Measurements from ENCODE around the gene THBS1.

Gene THBS1

GRCh38 chr15:39580117-39580484 is 778 bp upstream of the THBS1 start:
- H3K4me3 ChIP-seq, result peak overlapping the region; percentile 46
- DNase-seq (ENCODE audit: low spot score in 2 of 2), result peak; percentile 70 to 94
- no peaks in the 10 kb centered on the region for H3K9me3 ChIP-seq
- in situ Hi-C loops (cut with MboI; ENCODE audit: low sequenced_read_pairs), result loop anchor here (25.0 kb wide), 1 partner anchor 418 kb away; no protein-coding TSS in a partner anchor
- peaks cover 2% of the 10 kb centered on the region for H3K36me3 ChIP-seq (replicated peaks)
- peaks cover 4% of the 10 kb centered on the region; the same call in 1 of the 2 replicates for H3K4me1 ChIP-seq
- peaks cover 3% of the 10 kb centered on the region for H3K27me3 ChIP-seq (ENCODE audit: low read depth)

DNA sequence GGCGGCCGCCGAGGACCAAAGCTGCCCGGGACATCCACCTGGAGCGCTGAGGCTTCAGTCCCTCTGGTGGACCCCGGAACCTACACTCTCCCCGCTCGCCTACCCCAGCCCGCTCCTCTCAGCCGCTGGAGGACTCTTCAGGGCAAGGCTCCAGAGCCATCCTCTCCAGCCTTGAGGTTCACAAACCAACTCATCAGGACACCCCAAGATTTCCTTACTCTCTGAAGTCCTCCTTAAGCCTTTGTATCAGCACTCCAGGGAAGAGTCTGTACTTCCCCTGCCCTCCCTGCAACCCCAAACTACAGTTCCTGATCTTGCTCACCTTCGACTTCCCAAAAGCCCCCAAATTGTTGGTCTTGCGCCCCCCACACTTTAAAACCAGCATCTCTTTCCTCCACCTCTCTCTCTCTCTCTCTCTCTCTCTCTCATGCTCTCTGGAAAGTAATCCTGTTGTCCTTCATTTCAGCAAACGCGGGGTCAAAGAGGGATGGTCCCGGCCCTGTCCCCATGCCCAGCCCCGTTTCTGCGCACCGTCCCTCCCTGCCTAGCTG is 438 bp downstream of the THBS1 start:
- peaks cover 4% of the 10 kb centered on the region; the same call in 1 of the 2 replicates for H3K4me1 ChIP-seq
- in situ Hi-C loops (cut with MboI; ENCODE audit: low sequenced_read_pairs), result loop anchor here (25.0 kb wide), 1 partner anchor 419 kb away; no protein-coding TSS in a partner anchor
- peaks cover 10% of the 10 kb centered on the region for H3K36me3 ChIP-seq (replicated peaks)
- H3K9me3 ChIP-seq, result no peaks in the 10 kb centered on the region
- H3K4me3 ChIP-seq, result peak overlapping the region; percentile 46
- peaks cover 3% of the 10 kb centered on the region for H3K27me3 ChIP-seq (ENCODE audit: low read depth)
- no peak for DNase-seq (ENCODE audit: low spot score in 2 of 2)

DNA sequence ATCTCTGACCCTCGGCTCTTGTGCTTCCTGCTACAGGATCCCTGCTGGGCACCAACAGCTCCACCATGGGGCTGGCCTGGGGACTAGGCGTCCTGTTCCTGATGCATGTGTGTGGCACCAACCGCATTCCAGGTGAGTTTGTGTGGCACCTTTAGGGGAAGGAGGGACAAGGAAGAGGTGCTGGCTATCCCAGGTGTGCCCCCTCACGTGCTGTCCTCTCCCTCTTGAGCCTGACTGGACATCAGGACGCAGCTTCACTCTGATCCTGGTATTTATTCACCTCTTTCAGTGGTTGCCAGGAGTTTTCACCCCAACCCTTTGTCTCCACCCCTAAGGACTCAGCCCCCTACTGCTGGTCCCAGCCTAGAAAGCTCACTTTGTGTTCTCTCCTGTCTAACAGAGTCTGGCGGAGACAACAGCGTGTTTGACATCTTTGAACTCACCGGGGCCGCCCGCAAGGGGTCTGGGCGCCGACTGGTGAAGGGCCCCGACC is 960 bp downstream of the THBS1 start:
- H3K36me3 ChIP-seq (replicated peaks), result peaks cover 13% of the 10 kb centered on the region
- peak in 1 of 2 experiments; percentile 42 for DNase-seq (ENCODE audit: low spot score in 2 of 2)
- in situ Hi-C loops (cut with MboI; ENCODE audit: low sequenced_read_pairs), result loop anchor here (25.0 kb wide), 1 partner anchor 420 kb away; no protein-coding TSS in a partner anchor
- no peaks in the 10 kb centered on the region for H3K9me3 ChIP-seq
- peaks cover under 1% of the 10 kb centered on the region for H3K27me3 ChIP-seq (ENCODE audit: low read depth)
- H3K4me1 ChIP-seq, result peaks cover 4% of the 10 kb centered on the region; the same call in 1 of the 2 replicates
- peak overlapping the region; percentile 46 for H3K4me3 ChIP-seq

DNA sequence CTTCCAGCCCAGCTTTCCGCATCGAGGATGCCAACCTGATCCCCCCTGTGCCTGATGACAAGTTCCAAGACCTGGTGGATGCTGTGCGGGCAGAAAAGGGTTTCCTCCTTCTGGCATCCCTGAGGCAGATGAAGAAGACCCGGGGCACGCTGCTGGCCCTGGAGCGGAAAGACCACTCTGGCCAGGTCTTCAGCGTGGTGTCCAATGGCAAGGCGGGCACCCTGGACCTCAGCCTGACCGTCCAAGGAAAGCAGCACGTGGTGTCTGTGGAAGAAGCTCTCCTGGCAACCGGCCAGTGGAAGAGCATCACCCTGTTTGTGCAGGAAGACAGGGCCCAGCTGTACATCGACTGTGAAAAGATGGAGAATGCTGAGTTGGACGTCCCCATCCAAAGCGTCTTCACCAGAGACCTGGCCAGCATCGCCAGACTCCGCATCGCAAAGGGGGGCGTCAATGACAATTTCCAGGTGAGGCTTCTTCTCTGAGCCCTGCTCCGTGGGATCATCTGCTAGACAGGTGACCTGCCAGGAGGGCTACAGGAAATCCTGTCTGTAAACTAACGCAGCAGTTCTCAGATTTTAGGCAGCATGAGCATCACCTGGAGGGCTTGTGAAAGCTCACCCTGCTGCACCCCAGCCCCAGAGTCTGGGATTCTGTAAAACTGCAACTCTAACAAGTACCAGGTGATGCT is 1.6 kb downstream of the THBS1 start:
- no peak for DNase-seq (ENCODE audit: low spot score in 2 of 2)
- Histone ChIP-seq H3K4me1 (peaks cover 4% of the 10 kb centered on the region; the same call in 1 of the 2 replicates), H3K27me3 (ENCODE audit: low read depth) (no peaks in the 10 kb centered on the region; the same call in 1 of the 2 replicates), H3K36me3 (replicated peaks) (peaks cover 19% of the 10 kb centered on the region), H3K4me3 (no peak overlapping the region), H3K9me3 (no peaks in the 10 kb centered on the region)
- in situ Hi-C loops (cut with MboI; ENCODE audit: low sequenced_read_pairs), result loop anchor here (25.0 kb wide), 1 partner anchor 420 kb away; no protein-coding TSS in a partner anchor

GRCh38 chr15:39582977-39583595 is 2.2 kb downstream of the THBS1 start:
- Histone ChIP-seq H3K9me3 (no peaks in the 10 kb centered on the region), H3K4me1 (peaks cover 4% of the 10 kb centered on the region; the same call in 1 of the 2 replicates), H3K36me3 (replicated peaks) (peaks cover 26% of the 10 kb centered on the region), H3K27me3 (ENCODE audit: low read depth) (no peaks in the 10 kb centered on the region; the same call in 1 of the 2 replicates), H3K4me3 (no peak overlapping the region)
- DNase-seq (ENCODE audit: low spot score in 2 of 2), result no peak
- in situ Hi-C loops (cut with MboI; ENCODE audit: low sequenced_read_pairs), result loop anchor here (25.0 kb wide), 1 partner anchor 421 kb away; no protein-coding TSS in a partner anchor

GRCh38 chr15:39583596-39584265 is 2.9 kb downstream of the THBS1 start:
- in situ Hi-C loops (cut with MboI; ENCODE audit: low sequenced_read_pairs), result loop anchor here (25.0 kb wide), 1 partner anchor 421 kb away; no protein-coding TSS in a partner anchor
- peak in 1 of 2 experiments; percentile 53 for DNase-seq (ENCODE audit: low spot score in 2 of 2)
- no peak overlapping the region for H3K4me3 ChIP-seq
- H3K36me3 ChIP-seq (replicated peaks), result peaks cover 26% of the 10 kb centered on the region
- no peaks in the 10 kb centered on the region for H3K27me3 ChIP-seq (ENCODE audit: low read depth)
- no peaks in the 10 kb centered on the region for H3K9me3 ChIP-seq
- H3K4me1 ChIP-seq, result peaks cover 4% of the 10 kb centered on the region; the same call in 1 of the 2 replicates

- Histone ChIP-seq H3K9me3 (no peaks in the 10 kb centered on the region), H3K36me3 (replicated peaks) (peaks cover 26% of the 10 kb centered on the region), H3K4me1 (peaks cover 4% of the 10 kb centered on the region; the same call in 1 of the 2 replicates), H3K27me3 (ENCODE audit: low read depth) (no peaks in the 10 kb centered on the region), H3K4me3 (no peak overlapping the region)
- in situ Hi-C loops (cut with MboI; ENCODE audit: low sequenced_read_pairs), result loop anchor here (25.0 kb wide), 1 partner anchor 422 kb away; no protein-coding TSS in a partner anchor
- DNase-seq (ENCODE audit: low spot score in 2 of 2), result no peak
Observed at GRCh38 chr15:39584266-39584659, 3.4 kb downstream of the THBS1 start.

DNA sequence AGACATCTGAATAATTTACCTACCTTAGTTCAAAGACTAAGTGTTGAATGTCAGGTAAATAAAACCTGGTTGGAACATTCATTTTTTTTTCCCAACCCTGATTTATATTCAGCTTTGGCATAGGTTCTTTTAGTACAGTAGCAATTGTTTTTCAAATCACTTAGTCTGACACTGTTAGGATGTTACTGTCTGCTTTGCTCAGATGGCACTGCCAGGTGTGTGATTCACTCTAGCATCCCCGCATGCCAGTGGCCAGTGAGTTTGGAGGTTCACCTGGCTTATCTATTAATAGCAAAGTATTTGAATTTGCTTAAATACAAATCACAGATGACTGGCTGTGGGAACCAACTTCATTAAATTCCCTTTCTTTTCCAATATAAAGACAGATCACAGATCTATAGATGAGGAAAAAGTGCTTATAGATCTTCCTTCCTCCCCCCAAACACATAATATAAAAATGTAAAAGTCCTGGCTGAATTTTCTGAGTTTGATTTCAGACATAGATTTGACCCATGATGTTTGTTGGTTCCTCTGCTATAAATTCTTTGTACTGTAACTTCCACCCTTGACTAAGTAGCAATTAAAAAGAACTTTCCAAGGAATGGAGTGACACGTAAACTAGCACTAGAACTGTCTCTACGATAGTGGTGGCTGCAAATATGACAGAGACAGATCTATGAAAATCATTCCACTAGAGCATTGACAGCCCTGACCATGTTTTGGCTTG is 3.9 kb downstream of the THBS1 start:
- H3K9me3 ChIP-seq, result no peaks in the 10 kb centered on the region
- in situ Hi-C loops (cut with MboI; ENCODE audit: low sequenced_read_pairs), result loop anchor here (25.0 kb wide), 1 partner anchor 423 kb away; no protein-coding TSS in a partner anchor
- H3K4me3 ChIP-seq, result no peak overlapping the region
- H3K36me3 ChIP-seq (replicated peaks), result peaks cover 26% of the 10 kb centered on the region
- H3K27me3 ChIP-seq (ENCODE audit: low read depth), result no peaks in the 10 kb centered on the region
- no peak for DNase-seq (ENCODE audit: low spot score in 2 of 2)
- H3K4me1 ChIP-seq, result peaks cover 4% of the 10 kb centered on the region; the same call in 1 of the 2 replicates

DNA sequence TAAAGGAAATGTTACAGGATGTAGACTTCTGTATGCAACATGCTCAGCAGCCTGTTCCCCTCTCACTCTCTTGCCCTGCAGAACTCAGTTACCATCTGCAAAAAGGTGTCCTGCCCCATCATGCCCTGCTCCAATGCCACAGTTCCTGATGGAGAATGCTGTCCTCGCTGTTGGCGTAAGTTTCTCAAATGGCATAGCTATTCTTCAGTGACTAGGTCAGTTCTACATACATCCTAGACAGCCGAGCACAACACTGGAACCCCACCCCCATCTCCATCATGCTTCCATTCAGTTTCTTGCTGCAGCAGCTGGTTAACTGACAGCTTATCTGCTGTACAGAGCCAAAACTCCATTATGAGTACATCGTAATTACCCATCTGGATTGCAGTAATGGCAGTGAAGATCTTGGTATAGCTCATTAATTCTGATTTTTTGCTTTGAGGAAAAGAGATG is 4.5 kb downstream of the THBS1 start:
- Histone ChIP-seq H3K4me3 (no peak overlapping the region), H3K4me1 (peaks cover 4% of the 10 kb centered on the region; the same call in 1 of the 2 replicates), H3K36me3 (replicated peaks) (peaks cover 26% of the 10 kb centered on the region), H3K9me3 (no peaks in the 10 kb centered on the region), H3K27me3 (ENCODE audit: low read depth) (no peaks in the 10 kb centered on the region)
- no peak for DNase-seq (ENCODE audit: low spot score in 2 of 2)
- in situ Hi-C loops (cut with MboI; ENCODE audit: low sequenced_read_pairs), result loop anchor here (25.0 kb wide), 1 partner anchor 423 kb away; no protein-coding TSS in a partner anchor

- peaks cover 4% of the 10 kb centered on the region; the same call in 1 of the 2 replicates for H3K4me1 ChIP-seq
- no peaks in the 10 kb centered on the region for H3K9me3 ChIP-seq
- peaks cover 29% of the 10 kb centered on the region for H3K36me3 ChIP-seq (replicated peaks)
- in situ Hi-C loops (cut with MboI; ENCODE audit: low sequenced_read_pairs), result loop anchor here (25.0 kb wide), 1 partner anchor 424 kb away; no protein-coding TSS in a partner anchor
- no peaks in the 10 kb centered on the region for H3K27me3 ChIP-seq (ENCODE audit: low read depth)
- no peak overlapping the region for H3K4me3 ChIP-seq
- DNase-seq (ENCODE audit: low spot score in 2 of 2), result no peak
Observed at GRCh38 chr15:39585871-39586301, 5.0 kb downstream of the THBS1 start.

GRCh38 chr15:39586387-39587095 is 5.7 kb downstream of the THBS1 start:
- in situ Hi-C loops (cut with MboI; ENCODE audit: low sequenced_read_pairs), result loop anchor here (25.0 kb wide), 1 partner anchor 424 kb away; no protein-coding TSS in a partner anchor
- Histone ChIP-seq H3K9me3 (no peaks in the 10 kb centered on the region), H3K36me3 (replicated peaks) (peaks cover 35% of the 10 kb centered on the region), H3K27me3 (ENCODE audit: low read depth) (no peaks in the 10 kb centered on the region), H3K4me3 (no peak overlapping the region), H3K4me1 (peaks cover 2% of the 10 kb centered on the region; the same call in 1 of the 2 replicates)
- no peak for DNase-seq (ENCODE audit: low spot score in 2 of 2)
